H1 (cell line): ENCODE results near the gene WDR75. TPM values are rescaled to one million over a fixed set of nuclear protein-coding genes. Genes with fewer than 3 reads are reported as not detected.

ENCODE experiments used
- CTCF ChIA-PET: fragments of 300-600 bp; sonication (Branson Sonifier 250); formaldehyde crosslinking; loops from one replicate; lab custom pipeline; 2021; ENCODE audit not compliant: partially characterized antibody; lab: Charles Lee
- POLR2A ChIA-PET: fragments of 300-600 bp; sonication (Branson Sonifier 250); formaldehyde crosslinking; loops from one replicate; lab custom pipeline; 2021; ENCODE audit warnings: inconsistent platforms; ENCODE audit not compliant: partially characterized antibody; lab: Charles Lee
- DNase-seq, 2 experiments: peaks; one replicate each; pipeline versions ENCODE4 v3.0.0 to v3.0.0-alpha.2; 2010 to 2022; ENCODE audit warnings: low spot score in 2 of 2, low read depth in 1 of 2, mixed read lengths in 1 of 2
- FAIRE-seq: peaks from 2 replicates; lab custom pipeline; 2011; peaks lifted over from hg19 to GRCh38; lab: Jason Lieb, UNC
- H2AFZ ChIP-seq: 2 replicates; pipeline ENCODE4 v1.8.1; 2012; ENCODE audit warnings: low read length, inconsistent platforms
- H2AK5ac ChIP-seq: 2 replicates; pipeline ENCODE4 v1.6.1; 2013; ENCODE audit warnings: low read depth, low read length
- H2BK120ac ChIP-seq: replicated peaks from 2 replicates; pipeline ENCODE3; 2013; ENCODE audit warnings: low read depth, low read length, inconsistent platforms
- H2BK12ac ChIP-seq: 2 replicates; pipeline ENCODE4 v1.6.1; 2013; ENCODE audit warnings: low read depth, low read length
- H2BK15ac ChIP-seq: 2 replicates; pipeline ENCODE4 v1.6.1; 2013; ENCODE audit warnings: low read length
- H2BK20ac ChIP-seq: 2 replicates; pipeline ENCODE4 v1.6.1; 2013; ENCODE audit warnings: low read length
- H2BK5ac ChIP-seq: 2 replicates; pipeline ENCODE4 v1.6.1; 2013; ENCODE audit warnings: low read depth, low read length
- H3K14ac ChIP-seq: 2 replicates; pipeline ENCODE4 v1.6.1; 2013; ENCODE audit warnings: inconsistent platforms; ENCODE audit not compliant: insufficient read length
- H3K18ac ChIP-seq: 2 replicates; pipeline ENCODE4 v1.6.1; 2013; ENCODE audit warnings: low read length; ENCODE audit errors: extremely low read depth
- H3K23ac ChIP-seq: 2 replicates; pipeline ENCODE4 v1.6.1; 2013; ENCODE audit warnings: inconsistent platforms; ENCODE audit not compliant: insufficient read length
- H3K23me2 ChIP-seq: 2 replicates; pipeline ENCODE4 v1.6.1; 2013; ENCODE audit warnings: low read depth, low read length
- H3K27ac ChIP-seq: 2 replicates; pipeline ENCODE4 v1.6.1; 2011; ENCODE audit warnings: low read depth, low read length, inconsistent platforms
- H3K27me3 ChIP-seq, 4 experiments: replicated peaks in 1 of 4; 1 replicate in 1 of 4; 2 replicates in 3 of 4; pipeline versions ENCODE4 v1.6.1 to v1.8.1; 2011 to 2013; ENCODE audit warnings: low read length in 3 of 4, mild to moderate bottlenecking in 3 of 4, inconsistent platforms in 2 of 4, mixed read lengths in 2 of 4, moderate library complexity in 1 of 4; ENCODE audit not compliant: control insufficient read depth in 3 of 4, insufficient read depth in 3 of 4; ENCODE audit errors: extremely low read depth in 1 of 4
- H3K36me3 ChIP-seq, 4 experiments: 2 replicates each; pipeline versions ENCODE4 v1.6.1 to v1.8.1; 2011 to 2013; ENCODE audit warnings: mild to moderate bottlenecking in 4 of 4, low read length in 3 of 4, moderate library complexity in 2 of 4, control low read depth in 1 of 4, inconsistent platforms in 1 of 4; ENCODE audit not compliant: insufficient read depth in 4 of 4, control insufficient read depth in 2 of 4
- H3K4ac ChIP-seq: replicated peaks from 2 replicates; pipeline ENCODE3; 2013; ENCODE audit warnings: low read length, low read depth, mixed read lengths, inconsistent platforms; ENCODE audit not compliant: insufficient read length
- H3K4me1 ChIP-seq, 4 experiments: replicated peaks in 1 of 4; 1 replicate in 1 of 4; 2 replicates in 3 of 4; pipeline versions ENCODE4 v1.6.1 to v1.8.1; 2011 to 2013; ENCODE audit warnings: low read length in 3 of 4, inconsistent platforms in 2 of 4, mixed read lengths in 1 of 4; ENCODE audit not compliant: insufficient read depth in 4 of 4, control insufficient read depth in 3 of 4
- H3K4me2 ChIP-seq, 2 experiments: 2 replicates each; pipeline versions ENCODE4 v1.6.1 to v1.8.1; 2011 to 2013; ENCODE audit warnings: low read depth in 2 of 2, low read length in 2 of 2, control low read depth in 1 of 2, inconsistent platforms in 1 of 2, mild to moderate bottlenecking in 1 of 2; ENCODE audit not compliant: insufficient read depth in 1 of 2
- H3K4me3 ChIP-seq, 4 experiments: fragments of 200-600, 300-600 bp in 1 of 4; sonication (generic), shearing (Covaris generic), sonication (Bioruptor Twin) in 1 of 4; 2 replicates each; pipeline versions ENCODE4 v1.5.1 to v1.8.1; 2011 to 2016; ENCODE audit warnings: low read length in 4 of 4, low read depth in 3 of 4, control low read depth in 2 of 4, inconsistent platforms in 2 of 4, mild to moderate bottlenecking in 2 of 4, mixed read lengths in 1 of 4, moderate library complexity in 1 of 4; ENCODE audit not compliant: insufficient read depth in 2 of 4; ENCODE audit errors: extremely low read depth in 1 of 4
- H3K56ac ChIP-seq: replicated peaks from 2 replicates; pipeline ENCODE3; 2013; ENCODE audit warnings: low read depth, mild to moderate bottlenecking, mixed read lengths, low read length, inconsistent platforms; ENCODE audit not compliant: insufficient read length
- H3K79me1 ChIP-seq: 2 replicates; pipeline ENCODE4 v1.6.1; 2013; ENCODE audit warnings: low read depth, low read length, control low read depth
- H3K79me2 ChIP-seq, 2 experiments: 2 replicates each; pipeline versions ENCODE4 v1.6.1 to v1.8.1; 2012 to 2013; ENCODE audit warnings: low read length in 2 of 2, mild to moderate bottlenecking in 2 of 2, inconsistent platforms in 1 of 2; ENCODE audit not compliant: insufficient read depth in 2 of 2, control insufficient read depth in 1 of 2
- H3K9ac ChIP-seq, 4 experiments: replicated peaks in 1 of 4; 1 replicate in 1 of 4; 2 replicates in 3 of 4; pipeline versions ENCODE4 v1.6.1 to v1.8.1; 2011 to 2013; ENCODE audit warnings: low read depth in 3 of 4, low read length in 3 of 4, control low read depth in 2 of 4, mild to moderate bottlenecking in 2 of 4, moderate library complexity in 2 of 4, inconsistent platforms in 1 of 4; ENCODE audit errors: extremely low read depth in 1 of 4
- H3K9me3 ChIP-seq, 2 experiments: 2 replicates each; pipeline versions ENCODE4 v1.6.1 to v1.8.1; 2012 to 2013; ENCODE audit warnings: mild to moderate bottlenecking in 2 of 2, moderate library complexity in 2 of 2, control low read depth in 1 of 2, inconsistent platforms in 1 of 2, low read depth in 1 of 2, low read length in 1 of 2, mixed read lengths in 1 of 2; ENCODE audit not compliant: insufficient read depth in 2 of 2
- H4K20me1 ChIP-seq, 2 experiments: replicated peaks in 1 of 2; 2 replicates each; pipeline versions ENCODE3 to v1.8.1; 2011 to 2013; ENCODE audit warnings: inconsistent platforms in 2 of 2, low read length in 2 of 2, mild to moderate bottlenecking in 1 of 2; ENCODE audit not compliant: insufficient read depth in 2 of 2, control insufficient read depth in 1 of 2
- H4K5ac ChIP-seq: 2 replicates; pipeline ENCODE4 v1.6.1; 2013; ENCODE audit warnings: low read length, low read depth, mixed read lengths, inconsistent platforms; ENCODE audit not compliant: insufficient read length
- H4K8ac ChIP-seq: 2 replicates; pipeline ENCODE4 v1.8.0; 2013; ENCODE audit warnings: mild to moderate bottlenecking, moderate library complexity, low read length, inconsistent platforms; ENCODE audit not compliant: insufficient read depth; ENCODE audit errors: extremely low read depth
- H4K91ac ChIP-seq: replicated peaks from 2 replicates; pipeline ENCODE3; 2013; ENCODE audit warnings: low read length, mixed read lengths, inconsistent platforms; ENCODE audit not compliant: insufficient read length
- BCL11A ChIP-seq, 2 experiments: IDR thresholded peaks; one replicate each; pipeline ENCODE4 v1.6.1; 2011; ENCODE audit warnings: low read depth in 2 of 2, low read length in 2 of 2, mild to moderate bottlenecking in 2 of 2
- CHD2 ChIP-seq: IDR thresholded peaks from 2 replicates; pipeline ENCODE4 v1.6.1; 2012; ENCODE audit warnings: low read length, improper control_type of control experiment
- CTBP2 ChIP-seq: IDR thresholded peaks from 2 replicates; pipeline ENCODE4 v1.7.0; 2011; ENCODE audit warnings: borderline replicate concordance, mild to moderate bottlenecking, moderate library complexity, mixed read lengths, low read length; ENCODE audit not compliant: insufficient read depth, insufficient read length
- GABPA ChIP-seq: IDR thresholded peaks from 2 replicates; pipeline ENCODE4 v1.6.1; 2011; ENCODE audit warnings: mild to moderate bottlenecking, low read length, moderate library complexity, borderline replicate concordance; ENCODE audit not compliant: insufficient read depth
- POLR2AphosphoS5 ChIP-seq: IDR thresholded peaks from 2 replicates; pipeline ENCODE4 v1.6.1; 2011; ENCODE audit warnings: low read depth, low read length
- RBBP5 ChIP-seq: IDR thresholded peaks from 2 replicates; pipeline ENCODE4 v1.7.1; 2012; ENCODE audit warnings: low read depth, mild to moderate bottlenecking, inconsistent platforms, low read length, moderate library complexity, borderline replicate concordance
- SP4 ChIP-seq: IDR thresholded peaks from 2 replicates; pipeline ENCODE4 v1.6.1; 2012; ENCODE audit warnings: low read length, inconsistent platforms
- TAF1 ChIP-seq: IDR thresholded peaks from 2 replicates; pipeline ENCODE4 v1.6.1; 2011; ENCODE audit warnings: mild to moderate bottlenecking, low read depth, low read length
- TBP ChIP-seq: IDR thresholded peaks from 2 replicates; pipeline ENCODE4 v1.6.1; 2011; ENCODE audit warnings: low read depth, low read length, improper control_type of control experiment
- WGBS, 2 experiments: shearing (Covaris generic) in 1 of 2; methylation state at CpG; one replicate each; pipeline versions ENCODE4 v1.1.6 to v1.1.7; 2013 to 2015; ENCODE audit warnings: low lambda C conversion rate in 2 of 2, mixed read lengths in 2 of 2, inconsistent platforms in 1 of 2, low coverage in 1 of 2, missing lambda C conversion rate in 1 of 2; ENCODE audit not compliant: insufficient replicate concordance in 2 of 2, insufficient coverage in 1 of 2, insufficient read length in 1 of 2; ENCODE audit errors: extremely low coverage in 1 of 2, missing lambda C conversion rate in 1 of 2; 5-methylcytosine and 5-hydroxymethylcytosine counted together
- polyA plus RNA-seq, 7 experiments: library from polyadenylated mRNA; depleted of rRNA in 3 of 7; stranded (reverse) in 5 of 7; unstranded in 2 of 7; fragments of >200 nt in 5 of 7; fragments of 200-250 nt in 2 of 7; gene quantifications; 1 replicate in 5 of 7; 2 replicates in 1 of 7; 4 replicates in 1 of 7; pipeline versions ENCODE4 v1.2.1 to v1.2.3, GENCODE V29; 2011 to 2013; ENCODE audit warnings: missing spikeins in 2 of 7, mixed read lengths in 2 of 7
- total RNA-seq: library from RNA; stranded (reverse); fragmentation: NEBNext Ultra II Directional; extraction: Animal tissue kit (Norgen Biotek cat#: 25700); gene quantifications from 2 replicates; pipeline ENCODE4 v1.2.1, GENCODE V29; 2021
- TF ChIP-seq, protein P1 (sequence below): IDR thresholded peaks from 2 replicates; pipeline ENCODE4 v1.6.1; 2012; ENCODE audit warnings: inconsistent platforms

WDR75 gene
- total and polyA plus RNA-seq, 2 of the 8 experiments (the other 6 are each of a cell fraction or from before 2014, with no cell fraction given), result 26.9 to 77.1 TPM

DNA sequence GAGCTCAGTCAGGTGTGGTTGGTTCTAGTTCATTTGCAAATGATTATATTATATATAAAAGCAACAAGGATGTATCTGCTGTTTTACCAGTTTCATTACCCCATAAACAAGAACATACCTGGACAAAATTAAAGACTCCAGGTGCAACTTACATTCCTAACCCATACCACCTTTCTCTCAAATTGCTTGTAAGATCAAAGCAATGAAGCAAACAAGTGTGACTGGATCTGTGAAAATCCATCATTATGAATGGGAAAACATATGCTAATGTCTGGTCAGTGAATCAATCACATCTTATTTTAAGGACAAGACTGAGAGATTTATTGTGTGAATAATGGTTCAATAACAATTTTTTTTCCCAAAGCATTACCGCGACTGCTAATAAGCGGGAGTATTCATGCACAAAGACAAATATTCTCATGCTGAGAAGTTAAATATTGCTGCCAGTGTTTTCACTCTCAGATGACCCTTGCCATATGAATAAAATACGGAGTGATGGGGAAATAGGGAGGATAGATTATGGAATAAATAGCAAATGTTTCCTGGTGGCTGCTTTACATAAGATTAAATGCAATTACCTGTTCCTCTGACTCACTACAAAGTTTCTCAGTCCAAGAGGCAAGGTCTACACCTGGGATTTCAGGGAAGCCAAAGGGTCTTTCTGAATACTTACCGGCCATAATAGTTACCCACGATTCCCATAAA lies 59.3 kb downstream of the WDR75 start:
- H2BK12ac ChIP-seq, result no peak overlapping the region
- no peak overlapping the region for H4K5ac ChIP-seq
- H2AFZ ChIP-seq, result no peak overlapping the region
- no peak overlapping the region for H3K56ac ChIP-seq
- H3K23me2 ChIP-seq, result no peaks in the 10 kb centered on the region
- no peaks in the 10 kb centered on the region for H3K79me1 ChIP-seq
- H4K20me1 ChIP-seq, result no peaks in the 10 kb centered on the region
- CTCF ChIA-PET, result interaction anchor here (0.6 to 1.1 kb wide), 4 partner anchors 26 to 740 kb away, joined by 3 read pairs; no protein-coding TSS in a partner anchor
- H3K9ac ChIP-seq, result no peak overlapping the region
- no peak overlapping the region for H3K27ac ChIP-seq
- FAIRE-seq, result no peak
- WGBS, 2 experiments, result 93% methylated on average over 6 of the region's 6 CpGs; no CpG with 5 or more reads in 1 of the 2 experiments
- H3K27me3 ChIP-seq, result no peaks in the 10 kb centered on the region
- H3K14ac ChIP-seq, result no peak overlapping the region
- TF ChIP-seq TAF1, result no peak
- no peak for TF ChIP-seq TBP
- no peak for TF ChIP-seq CTBP2
- no peak for TF ChIP-seq CHD2
- no peak for TF ChIP-seq POLR2AphosphoS5
- no peak for TF ChIP-seq BCL11A (IDR thresholded peaks at IDR 0.05; ENCODE audit: low read depth in 2 of 2, low read length in 2 of 2)
- no peak for TF ChIP-seq GABPA
- TF ChIP-seq, protein P1, sequence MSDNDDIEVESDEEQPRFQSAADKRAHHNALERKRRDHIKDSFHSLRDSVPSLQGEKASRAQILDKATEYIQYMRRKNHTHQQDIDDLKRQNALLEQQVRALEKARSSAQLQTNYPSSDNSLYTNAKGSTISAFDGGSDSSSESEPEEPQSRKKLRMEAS, result no peak
- no peak for TF ChIP-seq RBBP5
- TF ChIP-seq SP4, result no peak
- TF ChIP-seq, all 59 proteins: peak for 0
- H3K4me3 ChIP-seq, result no peak overlapping the region
- no peak overlapping the region for H3K23ac ChIP-seq
- H2BK15ac ChIP-seq, result no peak overlapping the region
- no peak overlapping the region for H2BK5ac ChIP-seq
- H4K8ac ChIP-seq, result no peak overlapping the region
- H3K4me1 ChIP-seq, result no peaks in the 10 kb centered on the region
- no peak overlapping the region for H3K4me2 ChIP-seq
- no peak overlapping the region for H2BK20ac ChIP-seq
- POLR2A ChIA-PET, result no interaction called here
- no peaks in the 10 kb centered on the region for H3K79me2 ChIP-seq
- H2BK120ac ChIP-seq, result no peak overlapping the region
- H3K9me3 ChIP-seq, result no peaks in the 10 kb centered on the region
- no peak overlapping the region for H3K4ac ChIP-seq
- no peak overlapping the region for H4K91ac ChIP-seq
- H2AK5ac ChIP-seq, result no peak overlapping the region
- no peak for DNase-seq
- H3K18ac ChIP-seq, result no peak overlapping the region
- H3K36me3 ChIP-seq, result no peaks in the 10 kb centered on the region
